Measurements from ENCODE around the gene RAC2. TPM values are rescaled to one million over a fixed set of nuclear protein-coding genes. Genes with fewer than 3 reads are reported as not detected.
A peak's percentile ranks its signal among the peaks of the same experiment; 100 is the strongest.
"Not testable (repeated sequence)": the region's sequence is repeated elsewhere in the genome, so short reads cannot be mapped to it uniquely, and the experiment has no call there.

The RAC2 gene
- total RNA-seq, 3 donors from 2014 or later = 388 to 432 (median 395) TPM

DNA sequence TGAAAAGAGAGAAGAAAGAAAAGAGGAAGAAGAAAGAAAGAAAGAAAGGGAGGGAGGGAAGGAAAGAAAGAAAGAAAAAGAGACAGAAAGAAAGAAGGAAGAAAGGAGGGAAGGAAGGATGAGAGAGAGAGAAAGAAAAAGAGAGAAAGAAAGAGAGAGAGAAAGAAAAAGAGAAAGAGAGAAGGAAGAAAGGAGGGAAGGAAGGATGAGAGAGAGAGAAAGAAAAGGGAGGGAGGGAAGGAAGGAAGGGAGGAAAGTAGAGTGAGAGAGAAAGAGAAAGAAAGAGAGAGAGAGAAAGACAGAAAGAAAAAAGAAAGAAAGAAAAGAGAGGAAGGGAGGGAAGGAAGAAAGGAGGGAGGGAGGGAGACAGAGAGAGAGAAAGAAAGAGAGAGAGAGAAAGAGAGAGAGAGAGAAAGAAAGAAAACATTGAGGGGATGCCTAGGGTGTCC lies 11.5 kb upstream of the RAC2 start:
- DNase-seq (no peak), ATAC-seq (no peak)
- Mint-ChIP-seq H3K4me1 (ENCODE audit: low read depth) (peaks cover 32% of the 10 kb centered on the region), H3K36me3 (ENCODE audit: insufficient read depth) (no peaks in the 10 kb centered on the region), H3K9me3 (no peaks in the 10 kb centered on the region), H3K4me3 (no peak overlapping the region), H3K27me3 (ENCODE audit: low read depth) (no peaks in the 10 kb centered on the region)

DNA sequence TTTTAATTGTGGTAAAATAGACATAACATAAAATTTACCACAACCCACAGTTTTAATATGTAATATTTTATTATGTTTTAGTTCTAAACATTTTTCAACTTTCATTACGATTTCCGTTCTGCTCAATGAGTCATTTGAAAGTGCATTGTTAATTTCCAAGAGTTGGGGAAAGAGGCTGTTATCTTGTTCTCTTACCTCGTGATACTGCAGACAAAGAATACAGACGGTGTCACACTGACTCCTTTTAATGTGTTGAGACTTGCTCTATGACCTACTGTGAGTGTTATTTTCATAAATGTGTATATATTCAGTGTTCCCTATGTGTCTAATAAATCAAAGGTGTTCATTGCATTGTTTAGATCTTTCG lies 10.8 kb upstream of the RAC2 start:
- Mint-ChIP-seq H3K36me3 (ENCODE audit: insufficient read depth) (no peaks in the 10 kb centered on the region), H3K9me3 (no peaks in the 10 kb centered on the region), H3K4me3 (no peak overlapping the region), H3K4me1 (ENCODE audit: low read depth) (peaks cover 27% of the 10 kb centered on the region), H3K27me3 (ENCODE audit: low read depth) (no peaks in the 10 kb centered on the region)
- peak; percentile 50 to 63 for ATAC-seq
- DNase-seq = no peak

DNA sequence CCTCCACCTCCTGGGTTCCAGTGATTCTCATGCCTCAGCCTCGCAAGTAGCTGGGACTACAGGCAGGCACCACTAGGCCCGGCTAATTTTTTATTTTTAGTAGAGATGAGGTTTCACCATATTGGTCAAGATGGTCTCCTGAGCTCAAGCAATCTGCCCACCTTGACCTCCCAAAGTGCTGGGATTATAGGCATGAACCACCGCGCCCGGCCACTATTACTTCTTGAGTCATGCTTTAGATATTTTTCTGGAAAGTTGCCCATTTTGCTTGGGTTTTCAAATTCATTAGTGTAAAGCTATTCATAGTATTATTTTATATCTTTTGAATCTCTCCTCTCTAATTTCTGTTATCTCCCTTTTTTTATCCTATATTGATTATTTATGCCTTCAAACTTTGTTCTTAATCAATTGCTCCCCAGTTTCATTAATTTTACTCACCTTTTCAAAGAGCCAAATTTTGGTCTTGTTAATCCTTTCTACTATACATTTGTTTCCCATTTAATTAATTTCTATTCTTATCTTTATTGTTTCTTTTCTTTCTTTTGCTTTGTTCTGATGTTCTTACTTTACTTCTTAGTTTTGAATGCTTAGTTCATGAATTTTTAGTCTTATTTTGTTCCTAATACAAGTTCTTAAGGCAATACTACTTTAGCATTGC lies 10.3 kb upstream of the RAC2 start:
- ATAC-seq (no peak), DNase-seq (no peak)
- H3K4me3 Mint-ChIP-seq = no peak overlapping the region
- peaks cover 22% of the 10 kb centered on the region for H3K4me1 Mint-ChIP-seq (ENCODE audit: low read depth)
- H3K36me3 Mint-ChIP-seq (ENCODE audit: insufficient read depth) = no peaks in the 10 kb centered on the region
- no peaks in the 10 kb centered on the region for H3K27me3 Mint-ChIP-seq (ENCODE audit: low read depth)
- H3K9me3 Mint-ChIP-seq = no peaks in the 10 kb centered on the region

DNA sequence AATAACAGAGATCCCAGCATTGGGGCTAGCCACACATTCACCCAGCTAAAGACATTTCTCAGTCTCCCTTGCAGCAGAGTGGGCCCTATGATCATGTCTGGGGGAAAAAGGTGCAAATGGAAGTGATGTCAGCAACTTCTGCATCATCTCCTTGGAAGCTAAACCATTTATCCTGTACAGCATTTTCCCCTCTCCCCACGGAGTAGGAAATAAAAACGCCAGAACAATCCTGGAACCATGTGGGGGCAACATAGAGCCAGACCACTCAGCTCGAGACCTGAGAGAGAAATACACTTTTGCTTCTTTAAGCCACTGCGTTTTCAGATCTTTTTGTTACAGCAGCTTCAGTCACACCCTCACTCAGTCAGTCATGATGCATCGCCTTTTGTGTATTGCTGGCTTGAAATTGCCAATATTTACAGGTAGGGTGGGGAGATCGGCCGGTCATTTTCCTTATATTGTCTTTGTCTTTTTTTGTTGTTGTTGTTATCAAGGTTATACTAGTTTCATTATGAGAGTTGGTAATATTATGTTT lies 9.1 kb upstream of the RAC2 start:
- Mint-ChIP-seq H3K27me3 (ENCODE audit: low read depth) (no peaks in the 10 kb centered on the region), H3K4me1 (ENCODE audit: low read depth) (peaks cover 21% of the 10 kb centered on the region)
- no peak for ATAC-seq

DNA sequence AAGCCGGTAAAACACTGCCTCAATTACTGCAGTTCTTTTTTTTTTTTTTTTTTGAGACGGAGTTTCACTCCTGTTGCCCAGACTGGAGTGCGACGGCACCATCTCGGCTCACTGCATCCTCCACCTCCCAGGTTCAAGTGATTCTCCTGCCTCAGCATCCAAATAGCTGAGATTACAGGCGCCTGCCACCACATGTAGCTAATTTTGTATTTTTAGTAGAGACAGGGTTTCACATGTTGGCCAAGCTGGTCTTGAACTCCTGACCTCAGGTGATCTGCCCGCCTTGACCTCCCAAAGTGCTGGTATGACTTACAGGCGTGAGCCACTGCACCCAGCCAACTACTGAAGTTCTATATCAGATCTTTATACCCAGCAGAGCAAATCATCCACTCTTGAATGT lies 7.8 kb upstream of the RAC2 start:
- not testable (repeated sequence) for H3K27me3 Mint-ChIP-seq (ENCODE audit: low read depth); DNase-seq; H3K36me3 Mint-ChIP-seq (ENCODE audit: insufficient read depth); ATAC-seq; H3K4me3 Mint-ChIP-seq; H3K9me3 Mint-ChIP-seq
- peaks cover 17% of the 10 kb centered on the region for H3K4me1 Mint-ChIP-seq (ENCODE audit: low read depth)

More for the DNA sequence above, 9.1 kb upstream of the RAC2 start:
- DNase-seq = no peak
- H3K4me3 Mint-ChIP-seq = no peak overlapping the region
- H3K36me3 Mint-ChIP-seq (ENCODE audit: insufficient read depth) = no peaks in the 10 kb centered on the region
- no peaks in the 10 kb centered on the region for H3K9me3 Mint-ChIP-seq

DNA sequence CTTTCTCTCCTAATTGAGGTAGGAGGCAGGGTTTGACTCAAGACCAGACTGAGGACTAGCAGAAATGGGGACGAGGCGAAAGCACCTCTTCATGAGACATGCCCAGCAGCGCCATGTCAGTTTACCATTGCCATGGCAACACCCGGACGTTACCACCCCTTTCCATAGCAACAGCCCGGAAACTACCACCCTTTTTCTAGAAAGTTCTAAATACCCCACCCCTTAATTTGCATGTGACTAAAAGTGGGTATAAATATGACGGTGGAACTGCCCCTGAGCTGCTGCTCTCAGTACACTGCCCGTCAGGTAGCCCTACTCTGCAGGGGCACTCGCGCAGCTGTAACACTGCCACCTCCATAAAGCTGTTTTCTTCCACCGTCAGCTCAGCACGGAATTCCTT lies 5.9 kb upstream of the RAC2 start:
- ATAC-seq (no peak), DNase-seq (no peak)
- Mint-ChIP-seq H3K36me3 (ENCODE audit: insufficient read depth) (no peaks in the 10 kb centered on the region), H3K4me3 (no peak overlapping the region), H3K9me3 (no peaks in the 10 kb centered on the region), H3K27me3 (ENCODE audit: low read depth) (no peaks in the 10 kb centered on the region), H3K4me1 (ENCODE audit: low read depth) (peaks cover 13% of the 10 kb centered on the region)

DNA sequence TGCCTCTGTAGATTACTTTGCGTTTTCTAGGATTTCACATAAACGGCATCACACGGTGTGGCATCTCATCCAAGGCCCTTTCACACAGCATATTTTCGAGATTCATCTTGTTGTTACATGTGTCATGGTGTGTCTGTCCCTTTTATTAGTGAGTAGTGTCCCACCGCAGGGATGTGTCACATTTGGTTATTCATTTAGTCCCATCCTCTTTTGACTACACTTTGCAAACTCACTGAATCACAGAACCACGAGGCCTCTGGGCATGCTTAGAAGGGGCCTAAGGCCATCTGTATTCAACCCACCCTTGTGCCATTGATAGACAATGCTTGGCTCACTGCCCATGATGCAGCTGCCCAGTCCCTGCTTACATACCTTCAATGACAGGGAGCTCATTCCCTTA lies 4.2 kb upstream of the RAC2 start:
- Mint-ChIP-seq H3K36me3 (ENCODE audit: insufficient read depth) (no peaks in the 10 kb centered on the region), H3K4me3 (no peak overlapping the region), H3K4me1 (ENCODE audit: low read depth) (peaks cover 18% of the 10 kb centered on the region), H3K27me3 (ENCODE audit: low read depth) (no peaks in the 10 kb centered on the region), H3K9me3 (no peaks in the 10 kb centered on the region)
- ATAC-seq (no peak), DNase-seq (no peak)

DNA sequence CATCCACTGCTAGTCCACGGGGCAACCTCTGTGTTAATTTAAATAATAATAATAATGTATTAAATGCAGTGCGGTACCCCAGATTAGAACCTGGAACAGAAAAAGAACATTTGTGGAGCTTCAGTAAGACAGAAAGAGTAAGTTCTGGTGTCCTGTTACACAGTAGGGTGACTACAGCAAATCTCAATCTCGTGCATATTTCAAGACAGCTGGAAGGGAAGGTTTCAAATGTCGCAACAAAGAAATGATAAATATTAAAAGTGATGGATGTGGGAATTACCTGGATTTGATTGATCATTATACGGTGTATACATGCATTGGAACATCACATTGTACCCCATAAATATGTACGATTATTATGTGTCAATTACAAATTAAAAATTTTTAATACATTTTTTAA lies 1.7 kb upstream of the RAC2 start:
- no peak for ATAC-seq
- H3K9me3 Mint-ChIP-seq = no peaks in the 10 kb centered on the region

DNA sequence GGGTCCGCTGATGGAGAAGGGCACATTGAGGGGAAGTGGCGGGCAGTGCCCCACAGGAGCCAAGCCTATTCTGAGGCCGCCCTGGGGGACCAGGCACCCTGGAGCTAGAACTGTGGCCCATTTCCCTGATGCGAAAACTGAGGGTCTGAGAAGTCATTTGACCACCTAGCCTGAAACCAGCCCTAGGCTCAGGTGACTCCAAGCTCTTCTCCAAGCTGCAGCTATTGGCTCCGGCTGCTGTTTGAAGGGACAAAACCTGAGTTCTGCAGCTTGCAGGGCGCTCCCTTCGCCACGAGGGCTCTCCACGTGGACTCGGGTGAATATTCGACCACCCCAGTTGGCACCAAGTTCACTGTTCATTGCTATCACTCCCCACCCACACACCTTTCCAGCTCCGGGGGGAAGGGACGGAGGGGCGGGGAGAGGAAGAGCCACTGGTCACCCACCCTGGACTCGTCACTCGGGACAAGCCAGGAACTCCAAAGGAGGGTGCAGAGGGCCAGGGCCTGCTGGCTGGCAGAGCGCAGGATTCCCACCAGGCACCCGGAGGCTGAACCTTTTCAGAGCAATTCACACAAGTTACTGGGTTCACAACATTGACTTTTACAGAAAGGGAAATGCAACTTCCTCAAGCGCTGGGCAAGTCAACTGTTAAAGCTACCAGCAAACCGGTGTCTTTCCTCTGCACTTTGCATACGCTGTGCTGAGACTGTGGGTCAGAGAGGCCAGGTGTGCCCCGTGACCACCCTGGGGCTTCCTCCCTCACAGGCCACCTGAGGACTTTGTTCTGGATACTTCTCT lies 1.1 kb upstream of the RAC2 start:
- Mint-ChIP-seq H3K27me3 (ENCODE audit: low read depth) (no peaks in the 10 kb centered on the region), H3K4me3 (peak overlapping the region; percentile 98), H3K4me1 (ENCODE audit: low read depth) (peaks cover 37% of the 10 kb centered on the region), H3K36me3 (ENCODE audit: insufficient read depth) (peaks cover 17% of the 10 kb centered on the region), H3K9me3 (no peaks in the 10 kb centered on the region)
- no peak for DNase-seq
- ATAC-seq = no peak

More for the DNA sequence above, 1.7 kb upstream of the RAC2 start:
- H3K27me3 Mint-ChIP-seq (ENCODE audit: low read depth) = no peaks in the 10 kb centered on the region
- peaks cover 11% of the 10 kb centered on the region for H3K36me3 Mint-ChIP-seq (ENCODE audit: insufficient read depth)
- peaks cover 31% of the 10 kb centered on the region for H3K4me1 Mint-ChIP-seq (ENCODE audit: low read depth)
- no peak overlapping the region for H3K4me3 Mint-ChIP-seq
- DNase-seq = no peak

DNA sequence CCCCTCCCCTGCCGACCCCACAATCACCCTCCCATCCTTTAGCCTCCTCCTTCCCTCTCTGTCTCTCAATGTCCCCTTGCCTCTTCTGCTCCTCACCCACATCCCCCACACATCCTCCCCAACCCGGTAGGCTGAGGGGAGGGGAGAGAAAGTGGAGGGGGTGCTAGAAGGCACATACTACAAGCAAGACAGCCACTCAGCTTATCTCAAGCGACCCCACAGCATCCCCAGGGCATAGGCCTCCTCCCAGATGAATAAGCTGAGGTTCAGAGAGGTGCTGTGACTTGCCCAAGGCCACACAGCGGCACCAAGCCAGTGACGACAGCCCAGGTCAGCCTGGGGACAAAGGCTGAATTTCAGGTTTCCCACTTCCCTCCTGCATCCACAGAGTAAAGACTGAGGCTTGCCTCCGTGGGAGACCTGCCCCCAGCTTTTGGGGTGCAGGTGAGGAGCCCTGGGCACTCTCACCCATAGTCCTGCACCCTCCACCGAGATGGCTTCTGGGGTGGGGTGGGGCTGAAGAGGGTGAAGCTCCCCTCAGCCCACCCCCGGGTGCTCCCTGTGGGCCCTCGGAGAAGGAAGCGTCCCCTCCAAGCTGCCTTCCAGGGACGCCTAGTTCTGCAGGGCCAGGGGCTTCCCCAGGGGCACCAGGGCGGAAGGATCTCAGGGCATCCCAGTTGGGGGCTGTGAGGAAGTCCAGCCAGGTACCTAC lies 511 bp downstream of the RAC2 start:
- H3K36me3 Mint-ChIP-seq (ENCODE audit: insufficient read depth) = peaks cover 21% of the 10 kb centered on the region
- ATAC-seq = peak; percentile 0 to 1

DNA sequence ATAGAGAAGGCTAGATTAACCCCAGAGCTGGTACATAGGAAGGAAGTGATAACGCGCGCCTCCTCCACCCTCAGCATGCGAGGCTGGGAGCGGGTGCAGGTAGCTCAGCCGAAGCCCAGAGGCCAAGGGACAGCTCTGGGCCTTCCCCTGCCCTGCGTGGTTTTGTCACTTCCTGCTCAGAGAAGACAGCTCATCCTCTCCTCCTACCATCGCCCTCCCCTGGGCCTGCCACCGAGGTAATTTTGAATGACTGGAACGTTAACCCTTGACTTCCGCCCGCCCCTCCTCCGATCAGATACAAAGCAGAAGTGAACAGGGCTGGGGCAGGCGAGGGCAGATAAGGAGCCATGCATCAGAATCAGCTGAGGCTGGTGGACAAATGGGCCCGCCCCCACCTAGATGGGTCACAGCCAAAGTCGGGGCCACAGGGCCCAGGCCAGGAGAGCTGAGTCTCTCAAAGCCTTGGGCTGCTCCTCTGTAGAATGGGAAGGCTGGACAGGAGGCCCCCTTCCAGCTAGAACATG lies 1.6 kb downstream of the RAC2 start:
- Mint-ChIP-seq H3K36me3 (ENCODE audit: insufficient read depth) (peaks cover 30% of the 10 kb centered on the region), H3K9me3 (no peaks in the 10 kb centered on the region), H3K4me3 (peak overlapping the region; percentile 98), H3K4me1 (ENCODE audit: low read depth) (peaks cover 58% of the 10 kb centered on the region), H3K27me3 (ENCODE audit: low read depth) (no peaks in the 10 kb centered on the region)
- peak; percentile 88 for DNase-seq
- peak; percentile 75 to 77 for ATAC-seq

More for the DNA sequence above, 511 bp downstream of the RAC2 start:
- DNase-seq = no peak
- Mint-ChIP-seq H3K27me3 (ENCODE audit: low read depth) (no peaks in the 10 kb centered on the region), H3K4me1 (ENCODE audit: low read depth) (peaks cover 52% of the 10 kb centered on the region), H3K9me3 (no peaks in the 10 kb centered on the region), H3K4me3 (peak overlapping the region; percentile 98)

DNA sequence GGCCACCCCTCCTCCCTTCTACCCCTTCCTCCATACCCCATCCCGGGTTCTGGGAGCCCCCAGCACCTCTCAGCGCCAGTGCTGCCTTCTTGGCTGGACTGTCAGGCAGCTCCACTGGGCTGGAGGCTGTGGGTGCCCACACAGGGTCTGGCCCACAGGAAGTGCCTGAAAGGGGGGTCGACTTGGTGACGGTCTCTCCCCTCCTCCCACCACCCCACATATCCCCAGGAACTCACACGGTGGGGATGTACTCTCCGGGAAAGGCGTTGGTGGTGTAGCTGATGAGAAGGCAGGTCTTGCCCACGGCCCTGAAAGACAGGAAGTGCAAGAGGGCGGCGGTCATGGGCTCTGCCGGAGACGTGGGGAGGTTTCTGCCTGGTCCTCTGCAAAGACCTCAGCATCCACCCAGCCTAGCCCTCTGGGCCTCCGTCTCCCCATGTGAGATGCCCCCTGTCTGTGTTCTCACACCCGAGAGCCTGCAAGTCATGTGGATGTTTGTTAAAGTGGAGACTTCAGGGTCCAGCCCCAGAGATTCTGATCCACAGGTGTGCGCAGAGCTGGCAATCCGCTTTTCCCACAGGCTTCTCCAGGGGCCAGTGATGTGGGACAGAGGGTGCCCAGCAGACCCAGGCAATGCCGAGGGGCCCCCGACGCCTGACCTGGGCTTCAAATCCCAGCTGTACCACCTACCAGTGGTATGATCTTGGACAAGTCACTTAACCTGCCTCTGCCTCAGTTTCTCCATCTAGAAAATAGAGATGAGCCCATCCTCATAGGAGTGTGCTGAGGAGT lies 2.5 kb downstream of the RAC2 start:
- no peak for DNase-seq
- peak in 1 of 2 donors; percentile 1 for ATAC-seq
- peak overlapping the region; percentile 98 for H3K4me3 Mint-ChIP-seq
- no peaks in the 10 kb centered on the region for H3K27me3 Mint-ChIP-seq (ENCODE audit: low read depth)
- H3K4me1 Mint-ChIP-seq (ENCODE audit: low read depth) = peaks cover 66% of the 10 kb centered on the region
- H3K36me3 Mint-ChIP-seq (ENCODE audit: insufficient read depth) = peaks cover 32% of the 10 kb centered on the region
- no peaks in the 10 kb centered on the region for H3K9me3 Mint-ChIP-seq

DNA sequence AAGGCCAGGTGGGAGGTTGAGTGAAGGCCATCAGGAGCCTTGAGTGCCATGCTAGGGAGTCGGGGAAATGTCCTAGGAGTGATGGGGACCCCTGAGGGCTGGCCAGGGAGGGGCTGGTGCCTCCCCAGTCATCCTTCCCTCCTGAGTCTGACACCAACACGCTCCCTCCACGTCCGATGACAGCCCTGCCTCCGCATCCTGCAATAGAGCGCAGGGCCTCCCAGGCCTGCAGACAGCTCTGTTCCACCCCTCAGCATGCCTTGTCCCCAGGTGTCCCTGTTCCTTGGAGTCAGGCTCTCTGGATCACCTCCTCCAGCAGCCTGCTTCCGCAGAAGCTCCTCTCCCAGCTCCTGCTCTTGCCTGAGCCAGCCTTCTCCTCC lies 3.1 kb downstream of the RAC2 start:
- Mint-ChIP-seq H3K4me3 (peak overlapping the region; percentile 98), H3K9me3 (no peaks in the 10 kb centered on the region), H3K36me3 (ENCODE audit: insufficient read depth) (peaks cover 38% of the 10 kb centered on the region)

More for the DNA sequence above, 3.1 kb downstream of the RAC2 start:
- Mint-ChIP-seq H3K27me3 (ENCODE audit: low read depth) (no peaks in the 10 kb centered on the region), H3K4me1 (ENCODE audit: low read depth) (peaks cover 72% of the 10 kb centered on the region)
- DNase-seq (no peak), ATAC-seq (no peak)
